GM20431 (cell line): Measurements from ENCODE around the gene ZNF749.

Source experiments
- in situ Hi-C: fragments of 300-500 bp; cut with MseI, MboI; formaldehyde crosslinking; loops from one replicate; pipeline ENCODE4 v1.15.0; 2020; ENCODE audit warnings: low sequenced_read_pairs; ENCODE audit not compliant: unreplicated experiment

The ZNF749 gene

DNA sequence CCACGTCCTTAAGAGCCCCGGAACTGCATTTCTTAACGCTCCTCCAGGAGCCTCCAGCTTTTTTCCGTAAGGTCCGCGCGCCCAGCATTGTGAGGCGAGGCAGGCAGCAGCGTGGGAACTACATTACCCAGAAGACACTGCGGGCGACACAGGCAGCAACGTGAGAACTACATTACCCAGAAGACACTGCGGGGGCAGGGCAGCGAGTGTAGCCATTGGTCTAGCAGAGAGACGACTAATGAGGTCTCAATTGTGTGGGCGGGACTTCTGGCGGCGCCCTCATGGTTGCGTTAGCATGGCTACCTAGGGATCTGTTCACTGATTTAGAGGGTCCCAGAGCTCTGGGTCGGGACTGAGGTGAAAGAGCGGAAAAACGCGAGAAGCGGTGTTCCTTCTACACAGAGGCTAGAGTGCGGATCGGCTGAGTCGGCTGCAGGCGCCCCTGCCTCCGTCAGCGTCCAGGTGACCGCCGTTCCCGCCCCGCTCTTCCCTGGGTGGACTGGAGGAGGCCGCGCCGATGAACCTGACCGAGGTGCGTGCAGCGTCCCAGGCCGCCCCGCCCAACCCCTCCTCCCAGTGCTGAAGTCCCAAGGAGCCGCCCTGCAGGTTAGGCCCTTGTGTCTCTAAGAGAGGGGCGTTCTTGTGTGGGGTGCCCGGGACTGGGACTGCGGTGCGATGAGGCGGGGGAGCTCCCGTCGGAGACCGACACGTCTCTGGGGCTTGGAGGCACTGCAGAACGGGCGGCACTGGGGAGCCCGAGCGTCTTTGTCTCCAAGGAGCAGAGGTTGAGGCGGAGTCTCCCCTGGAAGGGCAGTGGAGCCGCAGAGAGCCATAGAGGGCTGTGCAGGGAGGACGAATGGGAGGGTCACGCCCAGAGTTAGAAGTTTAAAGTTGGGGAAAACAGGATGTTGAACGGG, at the start of gene ZNF749:
Gene ZNF749, plus strand, starts transcription at position 264 of the 917 bp plus-strand sequence. Its CDS starts 254 bp downstream, at position 518.
- in situ Hi-C loops, result no loop called here

DNA sequence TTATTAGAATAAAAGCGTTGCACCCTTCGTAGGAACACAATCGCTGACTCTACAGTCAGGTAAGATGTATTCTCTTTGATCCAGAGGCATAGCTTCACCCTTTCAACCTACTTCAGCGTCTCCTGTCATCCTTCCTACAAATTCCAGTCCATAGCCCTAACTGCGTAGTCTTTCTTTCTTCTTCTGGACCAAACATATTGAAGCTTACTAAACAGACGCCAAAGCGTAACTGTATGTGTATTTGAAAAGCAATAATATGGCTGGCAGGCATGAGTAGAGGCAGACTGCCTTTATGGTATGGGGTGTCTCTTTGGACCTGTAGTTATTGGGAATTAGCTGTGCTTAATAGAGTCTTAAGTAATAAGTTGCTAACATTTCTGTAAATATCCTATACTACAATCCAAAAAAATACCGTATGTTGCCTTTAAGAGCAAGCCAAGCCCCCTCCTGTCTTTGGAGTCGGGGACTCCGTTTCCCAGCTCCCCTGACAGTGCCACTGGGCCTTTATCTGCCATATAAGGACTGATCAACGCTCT, 45.9 kb upstream of the ZNF749 start:
- in situ Hi-C loops, result no loop called here

DNA sequence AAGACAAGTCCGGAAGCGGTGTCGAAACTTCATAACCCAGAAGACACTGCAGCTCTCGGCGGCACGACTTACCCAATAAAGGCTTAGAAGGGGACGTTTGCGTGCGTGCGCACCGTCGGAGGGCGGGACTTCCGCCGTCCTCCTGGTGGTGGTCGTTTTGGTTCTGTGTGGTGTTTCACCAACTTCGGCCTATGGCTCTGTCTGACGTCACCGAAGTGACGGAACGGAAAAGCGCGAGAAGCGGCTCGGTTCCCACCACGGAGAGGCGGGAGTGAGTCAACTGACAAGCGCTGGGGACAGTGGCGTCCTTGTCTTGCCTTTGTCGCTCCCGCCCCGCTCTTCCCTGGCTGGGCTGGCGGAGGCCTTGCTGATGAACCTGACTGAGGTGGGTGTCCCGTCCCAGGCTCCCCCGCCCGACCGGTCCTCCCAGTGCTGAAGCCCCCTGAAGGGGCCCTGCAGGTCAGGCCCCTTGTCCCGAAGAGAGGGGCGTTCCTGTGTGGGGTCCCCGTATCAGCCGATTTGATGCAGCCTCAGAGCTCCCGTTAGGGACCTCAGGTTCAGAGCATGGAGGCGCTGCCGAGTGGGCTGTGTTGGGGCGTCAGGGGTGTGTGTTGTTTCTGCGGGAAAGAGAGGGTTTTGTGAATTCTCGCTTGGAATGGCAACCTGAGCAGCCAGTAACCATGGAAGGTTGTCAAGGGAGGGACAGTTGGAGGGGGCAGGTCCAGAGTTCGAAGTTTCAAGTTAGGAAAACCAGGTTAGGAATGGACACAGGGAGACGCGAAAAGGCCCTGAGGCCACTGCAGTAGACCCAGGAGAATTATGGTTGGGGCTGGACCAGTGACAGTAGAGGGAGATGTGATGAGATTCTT, 45.2 kb upstream of the ZNF749 start, which contains the start of gene ZNF548:
Gene ZNF548, plus strand, starts transcription at position 125 of the 869 bp plus-strand sequence. Its CDS starts 246 bp downstream, at position 371.
- in situ Hi-C loops, result no loop called here

DNA sequence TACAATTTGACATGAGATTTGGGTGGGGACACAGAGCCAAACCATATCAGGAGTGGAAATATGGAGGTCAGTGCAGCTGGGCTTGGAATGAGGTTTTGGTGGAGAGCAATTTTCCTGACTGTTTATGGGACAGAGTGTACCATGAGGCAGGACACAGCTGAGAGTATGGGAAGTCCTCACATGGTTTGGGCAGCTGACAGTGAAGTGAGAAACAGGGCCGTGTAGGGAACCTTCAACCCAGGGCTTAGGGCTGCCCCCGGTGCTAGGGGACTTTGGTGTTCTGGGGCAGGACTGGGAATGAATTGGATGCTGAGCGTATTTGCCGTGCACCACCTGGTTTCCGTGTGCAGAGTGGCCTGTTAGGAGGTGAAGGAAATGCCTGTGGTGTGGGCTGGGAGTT, 39.4 kb upstream of the ZNF749 start:
- in situ Hi-C loops, result no loop called here

DNA sequence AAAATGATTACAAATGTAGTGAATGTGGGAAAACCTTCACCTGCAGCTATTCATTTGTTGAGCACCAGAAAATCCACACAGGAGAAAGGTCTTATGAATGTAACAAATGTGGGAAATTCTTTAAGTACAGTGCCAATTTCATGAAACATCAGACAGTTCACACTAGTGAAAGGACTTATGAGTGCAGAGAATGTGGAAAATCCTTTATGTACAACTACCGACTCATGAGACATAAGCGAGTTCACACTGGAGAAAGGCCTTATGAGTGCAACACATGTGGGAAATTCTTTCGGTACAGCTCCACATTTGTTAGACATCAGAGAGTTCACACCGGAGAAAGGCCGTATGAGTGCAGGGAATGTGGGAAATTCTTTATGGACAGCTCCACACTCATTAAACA, 36.3 kb upstream of the ZNF749 start:
- in situ Hi-C loops, result no loop called here

DNA sequence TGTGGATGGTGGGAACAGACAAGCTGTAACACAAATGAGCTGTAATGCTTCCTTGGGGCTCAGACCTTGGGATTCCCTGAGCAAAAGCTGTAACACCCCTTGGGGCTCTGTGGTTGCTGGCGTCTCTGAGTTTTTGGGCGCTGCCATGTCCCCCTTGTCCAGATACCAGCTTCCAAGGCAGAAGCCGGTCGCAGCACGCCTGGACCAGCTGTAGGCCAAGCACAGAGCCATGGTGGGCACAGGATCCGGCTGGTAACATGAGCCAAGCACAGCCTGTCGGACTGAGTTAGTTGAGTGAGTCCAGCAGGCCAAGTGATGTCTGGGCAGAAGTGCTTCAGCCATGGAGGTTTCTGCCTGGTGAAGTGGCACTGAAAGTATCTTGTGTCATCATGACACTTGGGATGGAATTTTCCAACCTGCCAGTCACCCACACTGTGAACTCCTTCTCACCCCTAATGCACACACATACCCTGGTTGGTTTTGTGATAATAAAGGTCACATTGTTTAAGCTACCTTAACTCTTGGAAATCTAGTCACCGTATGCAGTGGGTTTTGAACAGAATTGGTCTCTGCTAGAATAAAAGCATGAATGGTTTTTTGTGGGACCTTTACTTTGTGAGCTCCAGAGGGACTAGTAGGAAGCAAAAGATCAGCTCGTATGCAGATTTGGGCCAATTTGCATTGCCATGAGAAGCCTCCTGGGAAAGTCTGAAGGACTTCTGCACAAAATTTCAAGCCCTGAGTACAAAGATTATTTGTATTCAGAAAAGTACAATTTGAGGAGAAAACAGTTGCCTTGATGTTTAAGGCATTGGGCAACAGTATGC, 31.2 kb upstream of the ZNF749 start:
- in situ Hi-C loops, result no loop called here

DNA sequence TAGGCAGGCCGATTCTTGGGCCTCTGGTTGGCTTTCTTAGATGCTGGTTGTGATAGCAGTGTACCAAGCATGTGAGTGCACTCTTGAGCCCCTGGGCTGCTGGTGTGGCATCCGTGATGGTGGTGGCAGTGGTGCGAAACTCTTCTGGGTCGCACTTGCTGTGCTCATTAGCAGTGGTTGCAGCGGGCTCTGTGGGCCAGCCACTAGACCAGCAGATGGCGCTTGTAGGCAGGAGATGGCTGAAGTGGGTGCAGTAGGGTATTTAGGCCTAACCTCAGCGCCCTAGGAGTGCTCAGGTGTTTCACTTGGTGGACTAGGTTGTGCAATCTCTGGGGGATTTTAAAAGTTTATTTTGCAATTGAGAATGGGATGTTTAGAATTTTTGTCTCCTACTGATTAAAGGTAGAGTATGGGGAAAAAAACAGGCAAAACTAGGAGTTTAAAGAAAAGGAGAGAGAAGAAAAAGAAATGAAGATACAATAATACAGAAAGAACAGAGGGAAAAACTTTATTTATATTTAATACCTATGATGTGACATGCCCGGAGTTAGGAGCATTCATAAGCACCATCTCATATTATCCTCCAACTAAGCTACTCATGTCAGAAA, 28.5 kb upstream of the ZNF749 start:
- in situ Hi-C loops, result no loop called here

DNA sequence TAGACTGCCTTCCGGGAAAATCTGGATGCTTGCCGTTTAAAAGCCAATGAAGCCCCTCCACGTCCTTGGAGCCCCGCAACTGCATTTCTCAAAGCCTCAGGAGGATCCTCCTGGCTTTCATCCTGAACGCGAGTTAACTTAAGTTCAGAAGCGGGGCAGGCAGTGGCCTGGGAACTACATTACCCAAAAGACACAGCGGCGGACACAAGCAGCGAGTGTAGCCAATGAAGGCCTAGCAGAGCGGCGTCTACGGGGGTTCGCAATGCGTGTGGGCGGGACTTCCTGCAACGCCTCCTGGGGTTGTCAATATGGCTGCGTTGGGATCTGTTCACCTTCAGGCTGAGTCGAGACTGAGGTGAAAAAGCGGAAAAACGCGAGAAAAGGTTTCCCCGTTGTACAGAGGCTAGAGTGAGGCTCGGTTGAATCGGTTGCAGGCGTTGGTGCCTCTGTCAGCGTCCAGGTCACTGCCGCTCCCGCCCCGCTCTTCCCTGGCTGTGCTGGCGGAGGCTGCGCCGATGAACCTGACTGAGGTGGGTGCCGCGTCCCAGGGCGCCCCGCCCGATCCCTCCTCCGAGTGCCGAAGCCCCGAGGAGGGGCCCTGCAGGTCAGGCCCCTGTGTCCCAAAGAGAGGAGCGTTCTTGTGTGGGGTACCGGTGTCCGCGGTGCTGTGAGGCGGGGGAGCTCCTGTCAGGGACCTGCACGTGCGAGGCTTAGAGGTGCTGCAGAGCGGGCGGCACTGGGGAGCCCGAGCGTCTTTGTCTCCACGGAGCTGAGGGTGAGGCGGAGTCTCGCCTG, 24.1 kb upstream of the ZNF749 start, which contains the start of gene ZNF17:
Gene ZNF17, plus strand, starts transcription at position 285 of the 795 bp plus-strand sequence. CDS start 2,455 bp downstream, outside the sequence.
- in situ Hi-C loops, result no loop called here

DNA sequence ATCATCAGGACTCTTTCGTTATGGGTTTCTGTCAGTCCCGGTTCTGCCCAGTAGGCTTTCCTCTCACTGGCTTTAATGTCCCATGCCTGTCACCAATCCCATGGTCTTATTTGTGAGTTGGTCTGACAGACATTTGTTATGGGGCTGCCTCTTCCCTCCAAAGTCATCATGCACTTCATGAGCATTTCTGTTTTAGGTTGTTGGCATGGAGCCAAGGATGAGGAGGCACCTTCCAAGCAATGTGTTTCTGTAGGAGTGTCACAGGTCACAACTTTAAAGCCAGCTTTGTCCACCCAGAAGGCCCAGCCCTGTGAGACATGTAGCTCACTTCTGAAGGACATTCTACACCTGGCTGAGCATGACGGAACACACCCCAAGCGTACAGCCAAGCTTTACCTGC, 15.7 kb upstream of the ZNF749 start:
- in situ Hi-C loops, result no loop called here

DNA sequence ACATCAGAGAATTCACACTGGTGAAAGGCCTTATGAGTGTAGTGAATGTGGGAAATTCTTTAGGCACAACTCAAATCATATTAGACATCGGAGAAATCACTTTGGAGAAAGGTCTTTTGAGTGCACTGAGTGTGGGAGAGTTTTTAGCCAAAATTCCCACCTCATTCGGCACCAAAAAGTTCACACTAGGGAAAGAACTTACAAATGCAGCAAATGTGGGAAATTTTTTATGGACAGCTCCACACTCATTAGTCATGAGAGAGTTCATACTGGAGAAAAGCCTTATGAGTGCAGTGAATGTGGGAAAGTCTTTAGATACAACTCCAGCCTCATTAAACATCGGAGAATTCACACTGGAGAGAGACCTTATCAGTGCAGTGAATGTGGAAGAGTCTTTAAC, 14.1 kb upstream of the ZNF749 start:
- in situ Hi-C loops, result no loop called here

DNA sequence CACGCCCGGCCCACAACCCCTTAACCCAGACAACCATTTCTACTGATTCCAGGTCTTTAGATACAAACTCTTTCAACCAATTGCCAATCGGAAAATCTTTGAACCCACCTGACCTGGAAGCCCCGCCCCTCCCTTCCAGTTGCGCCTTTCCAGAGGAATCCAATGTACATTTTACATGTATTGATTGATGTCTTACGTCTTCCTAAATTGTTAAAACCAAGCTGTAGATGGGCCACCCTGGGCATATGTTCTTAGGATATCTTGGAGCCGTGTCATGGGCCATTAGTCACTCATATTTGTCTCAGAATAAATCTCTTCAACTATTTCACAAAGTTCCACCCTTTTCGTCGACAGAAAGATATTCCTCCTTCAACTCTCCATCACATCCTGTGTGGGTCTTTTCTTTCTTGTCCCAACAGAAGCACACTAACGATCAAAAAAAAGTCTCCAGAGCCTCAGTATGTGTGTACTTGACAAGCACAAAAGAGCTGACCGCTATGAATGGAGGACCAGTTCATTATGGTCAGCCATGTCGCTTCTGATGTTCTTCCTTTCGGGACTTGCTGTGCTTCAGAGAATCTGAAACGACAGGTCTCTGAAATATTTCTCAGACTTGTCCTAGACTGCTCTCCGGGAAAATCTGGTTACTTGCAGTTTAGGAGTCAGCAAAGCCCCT, 601 bp upstream of the ZNF749 start:
- in situ Hi-C loops, result no loop called here

DNA sequence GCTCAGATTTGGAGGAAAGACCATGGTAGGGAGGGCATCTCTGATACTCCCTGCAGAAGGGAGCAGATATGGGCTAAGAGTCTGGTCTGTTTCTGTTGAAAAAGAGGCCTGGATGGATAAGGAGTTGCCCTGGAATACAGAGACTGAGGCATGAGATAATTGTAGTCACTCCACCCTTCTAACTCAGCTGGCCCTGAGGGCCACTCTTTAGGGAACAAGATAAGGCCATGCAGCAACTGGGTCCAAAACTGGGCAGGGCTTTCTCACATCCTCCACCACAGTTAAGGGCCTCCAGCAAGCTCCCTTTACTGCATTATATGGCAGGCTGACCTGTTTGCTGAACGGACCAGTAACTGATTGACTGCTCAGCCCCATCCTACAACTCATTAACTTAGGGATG, 1.3 kb downstream of the ZNF749 start:
- in situ Hi-C loops, result no loop called here

DNA sequence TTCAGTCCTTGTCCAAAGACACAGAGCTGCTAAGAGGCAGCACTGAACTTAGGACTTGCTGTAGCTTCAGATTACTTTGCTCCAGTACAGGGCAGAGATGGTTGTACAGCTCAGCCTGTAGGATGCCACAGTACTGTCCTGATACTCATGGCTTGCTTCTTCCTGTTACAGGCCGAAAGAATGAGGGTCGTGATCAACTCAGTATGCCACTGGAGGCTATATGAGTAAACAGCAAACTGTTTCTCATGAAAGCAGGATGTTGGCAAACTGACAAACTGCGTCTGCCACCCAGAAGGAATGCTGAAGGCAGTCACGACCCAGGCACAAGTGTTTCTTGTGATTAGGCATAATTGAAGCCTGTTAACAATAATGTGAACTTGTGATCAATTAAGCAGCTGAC, 2.8 kb downstream of the ZNF749 start:
- in situ Hi-C loops, result no loop called here

DNA sequence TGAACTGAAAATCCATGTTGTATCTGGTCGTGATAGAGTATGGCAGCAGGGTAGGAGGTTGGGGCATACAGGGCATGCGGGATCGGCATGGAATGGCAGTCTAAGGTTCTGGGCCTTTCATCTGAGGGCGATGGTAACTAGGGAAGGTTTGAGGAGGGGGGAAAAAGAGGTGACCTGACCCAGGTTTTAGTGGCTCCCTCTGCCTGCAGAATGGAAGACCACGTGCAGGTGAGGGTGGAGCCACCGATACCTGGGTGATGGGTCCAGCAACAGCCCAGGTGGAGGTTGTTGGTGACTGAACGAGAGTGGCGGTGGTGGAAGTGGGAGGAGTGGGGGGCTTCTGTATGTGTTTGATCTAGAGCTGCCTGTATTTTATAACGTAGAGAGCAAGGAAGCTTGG, 3.8 kb downstream of the ZNF749 start:
- in situ Hi-C loops, result no loop called here

DNA sequence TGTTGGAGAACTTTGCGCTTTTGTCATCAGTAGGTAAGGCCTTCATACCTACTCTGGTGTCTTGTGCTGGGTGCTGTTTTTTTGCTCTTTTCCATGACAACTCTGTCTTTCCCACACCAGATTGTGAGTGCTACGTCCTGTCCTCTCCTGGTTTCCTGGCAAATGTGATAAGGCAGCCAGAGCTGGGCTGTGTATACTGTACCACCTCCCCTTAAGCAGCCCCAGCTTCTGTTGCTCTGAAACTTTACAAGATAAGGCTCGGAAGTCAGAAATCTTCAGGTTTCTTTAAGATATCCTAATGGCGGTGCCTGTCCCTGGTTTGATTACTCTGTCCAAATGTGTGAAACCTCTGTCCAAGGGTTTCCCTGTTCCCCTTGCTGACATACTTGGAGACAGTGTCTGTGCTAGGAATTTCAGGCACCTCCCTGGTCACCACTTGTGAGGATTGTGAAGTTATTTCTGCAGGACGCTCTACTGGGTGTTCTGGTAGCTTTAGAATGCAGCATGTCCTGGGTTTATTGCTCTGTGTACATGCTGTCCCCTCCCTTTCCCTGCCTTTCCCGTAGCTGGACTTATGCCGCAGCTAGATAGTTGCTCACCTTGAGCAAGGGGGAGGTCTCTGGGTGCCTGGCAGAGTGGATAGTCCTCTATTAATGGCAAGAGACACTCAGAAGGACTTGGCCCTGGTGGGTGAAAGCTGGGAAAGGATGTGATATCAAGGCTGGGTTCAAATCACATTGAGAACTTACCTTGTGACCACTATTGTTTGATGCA, 7.0 kb downstream of the ZNF749 start:
- in situ Hi-C loops, result no loop called here

DNA sequence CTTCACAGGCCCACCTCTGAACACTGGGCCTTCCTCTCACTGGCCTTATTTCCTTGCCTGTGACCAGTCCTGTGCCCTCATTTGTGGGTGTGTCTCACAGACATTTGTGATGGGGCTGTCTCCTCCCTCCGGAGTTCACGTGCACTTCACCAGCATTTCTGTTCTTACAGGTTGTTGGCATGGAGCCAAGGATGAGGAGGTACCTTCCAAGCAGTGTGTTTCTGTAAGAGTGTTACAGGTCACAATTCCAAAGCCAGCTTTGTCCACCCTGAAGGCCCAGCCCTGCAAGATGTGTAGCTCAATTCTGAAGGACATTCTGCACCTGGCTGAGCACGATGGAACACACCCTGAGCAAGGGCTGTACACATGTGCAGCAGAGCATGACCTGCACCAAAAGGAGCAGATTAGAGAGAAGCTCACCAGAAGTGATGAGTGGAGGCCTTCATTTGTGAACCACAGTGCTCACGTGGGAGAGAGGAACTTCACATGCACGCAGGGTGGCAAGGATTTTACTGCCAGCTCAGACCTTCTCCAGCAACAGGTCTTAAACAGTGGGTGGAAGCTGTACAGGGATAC, 8.1 kb downstream of the ZNF749 start:
- in situ Hi-C loops, result no loop called here

DNA sequence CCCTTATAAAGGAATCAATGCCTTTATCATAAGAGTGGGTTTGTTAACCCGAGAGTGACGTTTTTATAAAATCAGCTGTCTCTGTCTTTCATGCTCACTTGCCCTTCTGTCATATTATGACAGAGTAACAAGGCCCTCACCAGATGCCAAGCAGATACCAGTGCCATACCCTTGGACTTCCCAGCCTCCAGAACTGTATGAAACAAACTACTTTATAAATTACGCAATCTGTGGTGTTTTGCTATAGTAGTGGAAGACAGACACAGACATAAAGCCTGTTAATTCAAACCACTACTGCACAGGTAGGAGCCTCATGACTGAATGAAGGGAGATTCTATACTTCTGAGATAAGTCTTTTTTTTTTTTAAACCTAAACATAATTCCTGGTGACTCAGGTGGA, 17.2 kb downstream of the ZNF749 start:
- in situ Hi-C loops, result no loop called here
